Fibroblast of the aortic adventitia (primary cell): ENCODE results near the gene DISP2. TPM values are rescaled to one million over a fixed set of nuclear protein-coding genes. Genes with fewer than 3 reads are reported as not detected.

ENCODE experiments used
- DNase-seq: peaks from one replicate; pipeline ENCODE4 v3.0.0-alpha.2; 2010; ENCODE audit warnings: low read depth
- H3K4me3 ChIP-seq: 2 replicates; pipeline ENCODE4 v1.5.1; 2011; ENCODE audit warnings: low read depth, mild to moderate bottlenecking, control low read depth, low read length, moderate library complexity
- total RNA-seq: library from RNA; depleted of rRNA; stranded (reverse); fragments of >200 nt; gene quantifications from 2 replicates; pipeline ENCODE4 v1.2.3, GENCODE V29; 2012; ENCODE audit warnings: low replicate concordance
- TF ChIP-seq, protein P1 (sequence below): IDR thresholded peaks from 2 replicates; pipeline ENCODE4 v1.5.1; 2011; ENCODE audit warnings: mild to moderate bottlenecking, low read length, control low read depth, inconsistent platforms; ENCODE audit not compliant: insufficient read depth

DISP2 gene
- total RNA-seq, 1 donor = 0.36 TPM

DNA sequence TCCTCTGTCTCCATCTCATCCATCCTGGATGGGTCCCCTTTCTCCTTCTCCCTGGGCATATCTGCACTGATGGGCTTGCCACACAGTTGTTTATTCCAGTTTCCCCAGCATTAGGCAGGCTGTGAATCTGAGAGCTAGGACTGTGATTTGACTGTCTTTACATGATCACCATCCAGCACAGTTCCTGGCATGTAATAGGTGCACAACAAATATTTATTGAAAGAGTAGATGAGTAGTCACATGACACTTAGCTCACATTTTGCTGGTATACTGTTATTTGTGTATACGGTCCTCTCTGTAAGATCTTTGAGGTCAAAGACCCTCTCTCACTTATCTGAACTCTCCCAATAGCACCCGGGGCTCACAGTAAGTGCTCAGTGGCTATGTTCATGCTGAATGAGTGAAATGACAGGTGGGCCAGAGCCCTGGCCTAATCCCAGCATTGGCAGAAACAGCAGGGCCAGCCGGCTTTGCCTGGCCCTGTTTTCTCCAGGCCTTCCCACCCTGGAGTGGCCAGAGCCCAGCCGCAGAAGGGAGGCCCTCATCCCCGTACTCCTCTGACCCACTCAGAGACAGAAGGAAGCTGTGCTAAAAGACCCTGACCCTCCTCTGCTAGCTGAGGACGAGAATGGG lies 66.6 kb downstream of the DISP2 start:
- no peak for DNase-seq
- no peak overlapping the region for H3K4me3 ChIP-seq
- TF ChIP-seq, protein P1, sequence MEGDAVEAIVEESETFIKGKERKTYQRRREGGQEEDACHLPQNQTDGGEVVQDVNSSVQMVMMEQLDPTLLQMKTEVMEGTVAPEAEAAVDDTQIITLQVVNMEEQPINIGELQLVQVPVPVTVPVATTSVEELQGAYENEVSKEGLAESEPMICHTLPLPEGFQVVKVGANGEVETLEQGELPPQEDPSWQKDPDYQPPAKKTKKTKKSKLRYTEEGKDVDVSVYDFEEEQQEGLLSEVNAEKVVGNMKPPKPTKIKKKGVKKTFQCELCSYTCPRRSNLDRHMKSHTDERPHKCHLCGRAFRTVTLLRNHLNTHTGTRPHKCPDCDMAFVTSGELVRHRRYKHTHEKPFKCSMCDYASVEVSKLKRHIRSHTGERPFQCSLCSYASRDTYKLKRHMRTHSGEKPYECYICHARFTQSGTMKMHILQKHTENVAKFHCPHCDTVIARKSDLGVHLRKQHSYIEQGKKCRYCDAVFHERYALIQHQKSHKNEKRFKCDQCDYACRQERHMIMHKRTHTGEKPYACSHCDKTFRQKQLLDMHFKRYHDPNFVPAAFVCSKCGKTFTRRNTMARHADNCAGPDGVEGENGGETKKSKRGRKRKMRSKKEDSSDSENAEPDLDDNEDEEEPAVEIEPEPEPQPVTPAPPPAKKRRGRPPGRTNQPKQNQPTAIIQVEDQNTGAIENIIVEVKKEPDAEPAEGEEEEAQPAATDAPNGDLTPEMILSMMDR = no peak

DNA sequence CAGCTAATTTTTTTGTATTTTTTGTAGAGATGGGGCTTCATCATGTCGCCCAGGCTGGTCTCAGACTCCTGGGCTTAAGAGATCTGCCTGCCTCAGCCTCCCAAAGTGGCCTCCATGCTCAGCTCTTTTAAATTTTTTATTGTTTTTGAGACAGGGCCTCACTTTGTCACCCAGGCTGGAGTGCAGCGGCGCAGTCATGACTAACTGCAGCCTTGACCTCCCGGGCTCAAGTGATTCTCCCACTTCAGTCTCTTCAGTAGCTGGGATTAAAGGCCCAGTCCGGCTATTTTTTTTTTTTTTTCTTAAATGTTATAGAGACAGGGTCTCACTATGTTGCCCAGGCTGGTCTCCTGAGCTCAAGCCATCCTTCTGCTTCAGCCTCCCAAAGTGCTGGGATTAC lies 67.7 kb downstream of the DISP2 start:
- TF ChIP-seq, protein P1 = no peak
- no peak overlapping the region for H3K4me3 ChIP-seq
- DNase-seq = no peak

DNA sequence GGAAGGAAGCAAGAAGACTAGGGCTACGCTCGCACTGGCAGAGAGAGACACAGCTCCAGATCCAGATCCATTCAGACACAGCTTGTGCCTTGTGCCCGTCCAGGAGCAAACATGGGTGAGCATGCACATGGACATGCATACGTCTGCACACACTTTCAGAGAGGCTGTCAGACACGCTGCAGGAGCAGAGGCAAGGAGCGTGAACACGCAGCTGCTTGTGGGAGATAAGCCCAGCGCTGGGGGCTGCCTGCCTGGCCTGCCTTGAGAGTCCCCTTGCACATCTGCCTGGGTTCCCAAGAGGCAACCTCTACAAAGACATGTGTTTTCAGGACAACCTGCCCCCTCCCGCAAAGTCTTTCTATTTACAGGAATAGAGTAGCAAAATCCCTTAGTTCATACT lies 69.2 kb downstream of the DISP2 start:
- TF ChIP-seq, protein P1 = no peak
- DNase-seq = no peak
- H3K4me3 ChIP-seq = no peak overlapping the region

GRCh38 chr15:40428185-40428584 lies 70.2 kb downstream of the DISP2 start:
- H3K4me3 ChIP-seq = no peak overlapping the region
- no peak for DNase-seq
- TF ChIP-seq, protein P1 = no peak

Other genes with a start within 250 kb of the DISP2 start
- gene BMF, start 249.3 kb upstream of the DISP2 start, total RNA-seq = 2.3 and 10.6 TPM in 2 replicates
- 1.3 and 35.2 TPM in 2 replicates for gene BUB1B, start 197.2 kb upstream of the DISP2 start, total RNA-seq
- gene PAK6, start 119.2 kb upstream of the DISP2 start, total RNA-seq = 0.09 TPM in 1 of 2 replicates, not detected in the other
- gene ANKRD63, start 75.2 kb upstream of the DISP2 start, total RNA-seq = not detected in 2 replicates
- gene PLCB2, start 50.3 kb upstream of the DISP2 start, total RNA-seq = 0.27 TPM in 1 of 2 replicates, not detected in the other
- 8.1 and 8.9 TPM in 2 replicates for gene INAFM2, start 34.5 kb upstream of the DISP2 start, total RNA-seq
- gene CCDC9B, start 17.3 kb upstream of the DISP2 start, total RNA-seq = 6.7 and 16.2 TPM in 2 replicates
- not detected in 2 replicates for gene PHGR1, start 7.2 kb upstream of the DISP2 start, total RNA-seq
- gene KNSTRN, start 24.5 kb downstream of the DISP2 start, total RNA-seq = 24.5 and 44.1 TPM in 2 replicates
- 21.9 and 33.6 TPM in 2 replicates for gene IVD, start 47.6 kb downstream of the DISP2 start, total RNA-seq
- 9.0 and 14.4 TPM in 2 replicates for gene BAHD1, start 82.7 kb downstream of the DISP2 start, total RNA-seq
- 8.8 and 14.9 TPM in 2 replicates for gene CHST14, start 112.8 kb downstream of the DISP2 start, total RNA-seq
- gene CCDC32, start 206.8 kb downstream of the DISP2 start, total RNA-seq = 21.3 and 24.0 TPM in 2 replicates
- gene RPUSD2, start 211.1 kb downstream of the DISP2 start, total RNA-seq = 6.2 and 7.6 TPM in 2 replicates
- gene KNL1, start 236.0 kb downstream of the DISP2 start, total RNA-seq = 1.3 and 35.9 TPM in 2 replicates